Stimulated activated CD8-positive, alpha-beta memory T cell treated with anti-CD3 and anti-CD28 coated beads, Interleukin-7, amount 100 ng/mL, for 24 hours (primary cell): Measurements from ENCODE around the gene SIM1.

ENCODE experiments used
- DNase-seq: peaks from one replicate; pipeline ENCODE4 v3.0.0-alpha.2; 2020; ENCODE audit warnings: low read depth

The SIM1 gene

GRCh38 chr6:100456908-100457235 is 7.8 kb downstream of the SIM1 start:
- no peak for DNase-seq

DNA sequence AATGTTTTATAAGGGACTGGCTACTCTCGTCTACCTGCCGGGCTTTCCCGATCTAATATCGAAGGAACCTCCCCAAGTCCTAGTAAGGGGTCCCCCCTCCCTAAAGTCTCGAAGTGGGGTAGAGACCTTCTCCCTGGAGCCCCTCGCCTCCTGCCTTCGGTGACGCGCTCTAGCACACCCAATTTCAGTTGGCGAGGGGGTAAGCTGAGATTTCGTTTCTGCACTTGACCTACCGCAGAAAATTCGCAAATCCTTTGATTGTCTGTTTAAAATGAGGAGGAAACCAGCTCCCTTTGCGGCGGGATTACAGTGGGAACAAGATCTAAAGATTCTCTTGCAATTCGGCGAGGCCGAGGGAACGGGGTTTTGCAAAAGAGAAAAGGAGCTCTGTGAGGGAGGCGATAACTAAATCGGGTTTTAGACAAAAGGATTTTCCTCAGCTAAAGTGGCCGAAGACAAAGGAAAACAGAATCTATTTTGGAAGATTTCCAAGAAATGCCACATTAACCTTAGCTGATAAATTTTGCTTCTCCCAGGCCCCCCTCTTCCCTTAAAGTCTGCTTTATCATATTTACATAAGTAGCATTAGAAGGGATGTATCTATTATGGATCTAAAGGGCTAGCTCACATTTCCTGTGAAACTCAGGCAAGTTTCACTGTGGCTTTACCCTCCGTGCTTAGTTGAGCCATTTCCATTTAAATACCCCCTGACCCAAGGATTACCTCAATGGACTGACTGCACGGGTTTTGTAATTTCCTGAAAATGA is 8.4 kb downstream of the SIM1 start:
- DNase-seq = no peak

DNA sequence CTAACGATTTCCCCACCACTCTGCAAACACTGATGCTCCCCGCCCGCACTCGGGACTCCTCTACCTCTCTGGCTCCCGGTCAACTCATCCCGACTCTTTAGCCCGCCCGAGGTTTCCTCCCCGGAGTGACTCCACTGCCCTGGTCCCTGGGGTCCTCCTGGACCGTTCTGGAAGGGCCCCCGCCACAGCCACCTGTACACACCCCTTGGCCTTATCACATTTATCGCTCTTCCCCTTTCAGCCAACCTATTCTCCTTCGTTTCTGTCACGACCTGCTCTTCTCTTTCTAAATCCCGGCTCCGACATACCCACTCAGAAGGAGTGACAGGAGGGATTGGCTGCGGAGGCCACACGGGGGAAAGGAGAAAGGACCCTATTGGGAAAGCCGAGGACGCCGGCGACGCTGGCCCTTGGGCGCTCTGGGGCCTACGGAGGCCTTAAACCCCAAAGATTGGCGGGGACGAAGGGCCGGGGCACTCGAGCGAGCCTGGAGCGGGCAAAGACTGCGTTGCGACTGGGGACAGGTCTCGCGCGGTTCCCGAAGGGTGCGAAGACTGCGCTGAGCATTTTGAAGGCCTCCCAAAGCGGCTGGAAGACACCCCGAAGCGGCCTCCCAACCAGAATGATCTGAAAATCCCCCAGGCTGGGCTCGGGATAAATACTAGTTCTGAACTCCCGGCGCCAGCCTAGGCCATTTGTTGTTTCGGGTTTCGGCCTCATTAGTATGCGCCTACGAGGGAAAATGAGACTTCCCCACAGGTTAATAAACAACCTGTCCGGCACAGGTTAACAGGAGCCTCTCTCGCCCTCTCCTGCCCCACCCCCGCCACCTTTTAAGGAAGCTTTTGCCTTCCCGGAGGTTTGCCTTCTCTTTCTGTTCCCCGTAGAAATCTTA is 9.2 kb downstream of the SIM1 start:
- DNase-seq = no peak

DNA sequence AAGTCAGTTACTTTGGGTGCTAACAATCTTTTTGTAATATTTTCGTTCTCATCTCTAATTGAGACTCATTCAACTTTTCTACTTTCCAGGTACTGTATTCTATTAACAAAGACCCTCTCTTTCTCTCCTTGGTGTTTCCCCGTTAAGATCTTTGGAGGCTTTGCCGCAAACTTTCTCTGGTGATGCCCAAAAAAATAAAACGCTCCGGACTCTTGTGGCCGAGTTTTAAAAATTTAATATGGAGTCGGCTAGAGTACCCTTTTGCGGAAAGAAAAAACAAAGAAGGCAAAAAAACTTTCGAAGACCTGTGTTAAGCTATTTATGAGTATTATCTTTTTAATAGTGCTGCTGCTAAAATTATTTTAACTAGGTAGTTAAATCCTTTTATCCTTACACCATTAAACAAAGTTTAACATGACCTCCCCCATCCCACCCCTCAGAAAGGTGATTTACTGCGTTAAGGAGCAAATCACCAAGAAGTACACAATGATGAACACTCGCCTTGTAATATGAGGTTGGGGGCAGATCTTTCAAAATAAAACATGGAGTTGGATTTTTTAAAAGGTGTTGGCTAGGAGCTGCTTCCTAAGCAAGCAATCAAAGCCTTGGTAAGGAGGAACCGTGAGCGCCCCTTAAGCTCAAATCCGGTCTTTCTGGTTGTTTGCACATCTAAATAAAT is 10.0 kb downstream of the SIM1 start:
- no peak for DNase-seq

DNA sequence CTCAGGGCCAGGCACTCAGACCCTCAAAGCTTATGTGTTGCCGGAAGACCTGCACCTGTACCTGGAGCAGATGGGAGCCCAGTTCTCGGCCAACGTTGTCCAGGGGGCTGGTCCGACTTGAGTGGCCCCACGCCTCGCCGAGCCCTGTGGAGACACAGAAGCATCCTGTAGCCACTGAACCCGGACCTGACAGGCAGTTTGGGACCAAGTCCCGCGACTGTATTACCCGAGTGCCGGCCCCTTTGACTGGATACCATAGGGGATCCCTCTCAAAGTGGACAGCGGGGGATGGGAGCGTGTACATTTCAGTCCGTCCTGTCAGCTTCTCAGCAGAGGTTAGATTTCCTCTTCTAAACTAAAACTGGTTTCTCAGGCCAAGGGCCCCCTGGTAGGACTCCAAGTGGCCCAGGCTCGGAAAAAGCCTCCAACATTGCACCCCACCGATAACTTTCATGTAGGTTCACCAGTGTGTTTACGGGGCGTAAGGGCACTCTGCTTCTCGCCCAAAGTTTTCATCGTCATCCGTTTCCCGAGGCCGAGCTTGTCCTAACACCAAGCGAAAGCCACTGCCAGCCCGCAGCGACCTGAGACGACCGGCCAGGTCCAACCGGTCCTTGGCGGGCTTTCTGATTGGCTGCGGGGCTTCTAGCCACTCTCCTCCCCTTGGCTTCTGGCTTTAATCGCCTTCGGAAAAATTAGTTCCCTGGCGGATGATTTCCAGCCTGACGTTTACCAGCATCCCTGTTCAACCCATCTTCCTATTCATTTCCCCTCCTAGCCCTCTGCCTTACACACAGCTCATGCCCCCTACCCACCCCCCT is 10.8 kb downstream of the SIM1 start:
- no peak for DNase-seq

DNA sequence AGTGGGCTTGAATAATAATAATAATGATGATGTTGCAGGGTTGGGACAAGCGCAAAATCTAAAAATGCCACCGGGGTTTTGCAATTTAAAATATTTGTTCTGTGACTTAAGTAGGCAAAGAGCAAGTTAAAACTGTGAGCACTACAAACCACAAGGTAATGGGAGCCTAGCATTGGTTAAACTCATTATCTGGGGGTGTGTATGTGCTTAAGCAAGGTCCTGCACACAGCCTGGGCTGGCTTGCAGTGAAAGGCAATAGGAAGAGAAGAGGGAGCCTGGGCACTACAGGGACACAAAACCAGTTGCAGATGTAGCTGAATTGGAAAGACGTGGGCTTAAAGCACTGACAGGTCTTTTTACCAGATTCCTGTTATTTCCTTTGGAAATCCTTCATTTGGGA is 11.7 kb downstream of the SIM1 start:
- no peak for DNase-seq

DNA sequence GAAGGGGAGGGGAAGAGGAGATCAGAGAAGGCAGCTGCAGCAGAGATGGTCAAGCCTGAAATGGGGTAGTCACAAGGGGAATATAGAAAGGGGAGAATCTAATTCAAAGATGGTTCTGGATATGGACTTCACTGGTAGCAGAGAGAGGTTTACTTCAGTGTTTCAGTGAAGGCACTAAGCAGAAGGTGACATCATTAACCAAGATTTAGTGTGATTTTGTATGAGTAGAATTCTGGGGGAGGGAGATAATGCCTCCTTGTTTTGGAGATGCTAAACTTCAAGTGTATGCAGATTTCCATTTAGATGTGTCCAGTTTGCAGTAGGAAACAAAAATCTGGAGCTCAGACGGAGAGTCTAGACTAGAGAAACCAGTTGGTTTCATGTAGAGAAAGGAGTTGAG is 13.1 kb downstream of the SIM1 start:
- DNase-seq = no peak

- no peak for DNase-seq
Observed at GRCh38 chr6:100449239-100449691, 15.5 kb downstream of the SIM1 start.

DNA sequence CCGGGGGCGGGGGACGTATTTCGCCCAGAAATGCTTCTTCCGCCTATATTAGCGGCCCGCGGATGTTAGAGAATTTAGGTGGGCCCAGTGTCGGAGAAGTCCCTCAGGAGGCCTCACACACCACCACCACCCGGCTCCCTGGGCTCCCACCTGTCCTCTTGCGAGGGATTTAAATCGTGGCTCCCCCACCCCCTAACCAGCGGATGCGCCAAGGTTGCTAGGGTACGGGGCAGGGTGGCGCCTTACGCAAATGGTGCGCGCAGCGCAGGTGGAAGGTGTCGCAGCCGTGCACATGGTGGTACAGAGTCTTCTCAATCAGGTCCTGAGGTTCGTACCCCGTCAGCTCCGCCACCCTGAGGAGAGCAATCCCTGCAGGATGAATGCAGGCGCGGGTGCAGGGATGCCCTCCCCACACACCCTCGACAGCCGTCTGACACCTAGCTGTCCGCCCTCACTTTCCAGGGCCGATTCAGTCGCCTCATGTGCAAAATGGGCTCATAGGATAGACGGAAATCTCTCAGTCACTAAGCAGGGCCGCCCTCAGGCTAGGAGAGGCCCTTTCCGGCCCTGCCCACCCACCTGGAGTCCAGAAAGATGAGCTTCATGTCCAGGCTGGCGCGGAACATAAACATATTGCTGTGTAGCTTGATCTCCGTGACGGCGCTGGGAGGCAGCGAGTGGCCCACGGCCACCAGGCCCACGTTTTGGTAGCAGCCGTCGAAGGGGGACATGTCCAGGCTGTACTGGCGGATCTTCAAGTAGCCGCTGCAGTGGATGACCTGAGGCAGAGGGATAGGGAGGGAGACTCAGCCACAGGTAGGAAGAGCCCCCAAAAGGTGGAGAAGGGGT is 16.6 kb downstream of the SIM1 start:
- no peak for DNase-seq

GRCh38 chr6:100447081-100447899 is 17.4 kb downstream of the SIM1 start:
- DNase-seq = no peak

GRCh38 chr6:100446115-100447080 is 18.3 kb downstream of the SIM1 start:
- no peak for DNase-seq

DNA sequence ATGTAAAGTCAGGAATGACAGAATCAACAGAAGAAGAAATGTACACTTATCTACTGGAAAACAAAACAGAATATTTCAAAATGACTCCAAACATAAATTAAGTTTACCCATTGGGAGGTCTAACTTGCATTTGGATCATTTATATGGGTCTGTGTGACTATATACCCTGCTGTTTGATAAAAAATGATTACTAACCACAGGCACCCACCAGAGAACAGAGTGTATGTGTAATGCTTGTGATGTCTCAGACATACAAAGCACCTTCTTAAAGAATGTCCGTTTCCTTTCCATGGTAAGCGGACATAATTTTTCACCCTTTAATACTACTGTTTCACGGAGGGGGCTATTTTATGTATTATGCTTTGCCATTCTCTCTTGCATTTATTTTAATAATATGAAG is 19.2 kb downstream of the SIM1 start:
- DNase-seq = no peak

DNA sequence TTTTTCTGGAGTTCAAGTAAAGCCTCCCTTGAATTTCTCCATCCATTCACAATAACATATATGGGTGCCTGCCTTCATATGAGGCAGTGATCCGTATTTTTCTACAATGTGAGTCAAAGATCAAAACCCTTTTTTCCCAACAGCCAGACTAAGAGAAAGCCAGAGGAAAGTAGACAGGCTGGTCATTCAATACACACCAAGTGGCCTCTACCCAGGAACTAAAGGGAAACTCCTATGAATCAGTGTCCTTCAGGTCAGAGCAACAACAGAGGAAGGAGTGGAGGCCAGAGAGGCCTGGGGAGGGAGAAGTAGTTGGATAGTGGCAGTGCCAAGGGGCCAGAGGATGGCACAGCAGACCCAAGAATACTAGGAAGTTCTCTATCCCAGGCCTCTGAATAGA is 23.8 kb downstream of the SIM1 start:
- DNase-seq = no peak

DNA sequence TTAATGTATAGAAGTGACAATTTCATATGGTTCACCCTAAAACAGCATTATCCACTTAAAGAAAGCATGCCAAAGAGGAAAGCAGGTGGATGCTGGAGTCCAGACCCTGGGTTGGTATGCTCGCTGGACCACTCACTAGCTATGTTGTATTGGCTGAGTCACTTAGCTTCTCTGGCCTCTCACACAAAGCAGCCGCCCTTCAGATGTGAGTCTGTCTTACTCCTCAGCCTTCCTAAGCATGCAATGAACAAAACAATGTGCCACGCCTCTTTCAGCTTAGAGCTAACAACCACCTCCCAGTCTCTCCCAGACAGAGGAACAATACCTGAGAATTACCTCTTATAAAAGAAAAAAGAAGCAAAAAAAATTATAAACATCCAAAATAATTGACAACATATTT is 29.4 kb downstream of the SIM1 start:
- no peak for DNase-seq

- DNase-seq = no peak
Observed at GRCh38 chr6:100433726-100434435, 30.8 kb downstream of the SIM1 start.

GRCh38 chr6:100432136-100432535 is 32.6 kb downstream of the SIM1 start:
- no peak for DNase-seq

DNA sequence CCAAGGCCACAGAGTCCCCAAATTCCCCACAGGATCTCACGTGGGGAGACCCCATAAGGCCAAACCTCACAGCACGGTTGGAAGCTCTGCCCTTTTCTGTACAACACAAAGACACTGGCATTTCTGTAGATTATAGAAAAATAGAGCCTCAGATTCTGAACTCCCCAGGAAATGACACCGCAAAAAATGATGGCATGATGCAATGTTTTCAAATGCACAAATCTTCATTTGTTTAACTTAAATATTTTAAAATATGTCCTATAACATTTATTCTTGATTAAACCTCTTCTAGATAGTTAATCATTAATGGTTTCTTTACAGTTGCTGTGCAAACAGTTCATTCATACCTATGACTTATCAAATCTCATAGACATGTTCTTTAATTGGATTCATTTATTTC is 33.8 kb downstream of the SIM1 start:
- DNase-seq = no peak

- no peak for DNase-seq
Observed at GRCh38 chr6:100427452-100427851, 37.3 kb downstream of the SIM1 start.
